Measurements from ENCODE around the gene ERG. TPM values are rescaled to one million over a fixed set of nuclear protein-coding genes. Genes with fewer than 3 reads are reported as not detected.

Gene ERG
- total and polyA plus RNA-seq, 8 donors, result 1.7 to 4.6 (median 2.6) TPM

DNA sequence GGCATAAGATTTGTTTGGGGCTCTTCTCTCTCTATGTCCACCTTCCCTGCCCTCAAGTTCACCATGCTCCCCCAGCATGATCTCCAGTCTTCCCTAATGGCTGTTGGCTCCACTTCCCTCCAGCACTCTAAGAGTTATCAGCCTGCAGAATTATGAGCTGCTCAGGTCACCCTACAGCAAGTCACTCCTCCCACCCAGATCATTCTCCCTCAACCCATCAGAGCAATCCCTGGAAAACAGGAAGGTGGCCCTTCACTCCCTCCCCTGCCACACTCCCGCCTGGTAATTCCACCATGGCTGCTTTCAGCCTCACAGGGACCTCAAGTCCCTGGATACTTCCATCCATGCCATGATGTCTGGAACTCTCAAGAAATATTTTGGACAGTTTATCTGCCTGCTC is 137.0 kb downstream of the ERG start:
- TF ChIP-seq, protein P1, sequence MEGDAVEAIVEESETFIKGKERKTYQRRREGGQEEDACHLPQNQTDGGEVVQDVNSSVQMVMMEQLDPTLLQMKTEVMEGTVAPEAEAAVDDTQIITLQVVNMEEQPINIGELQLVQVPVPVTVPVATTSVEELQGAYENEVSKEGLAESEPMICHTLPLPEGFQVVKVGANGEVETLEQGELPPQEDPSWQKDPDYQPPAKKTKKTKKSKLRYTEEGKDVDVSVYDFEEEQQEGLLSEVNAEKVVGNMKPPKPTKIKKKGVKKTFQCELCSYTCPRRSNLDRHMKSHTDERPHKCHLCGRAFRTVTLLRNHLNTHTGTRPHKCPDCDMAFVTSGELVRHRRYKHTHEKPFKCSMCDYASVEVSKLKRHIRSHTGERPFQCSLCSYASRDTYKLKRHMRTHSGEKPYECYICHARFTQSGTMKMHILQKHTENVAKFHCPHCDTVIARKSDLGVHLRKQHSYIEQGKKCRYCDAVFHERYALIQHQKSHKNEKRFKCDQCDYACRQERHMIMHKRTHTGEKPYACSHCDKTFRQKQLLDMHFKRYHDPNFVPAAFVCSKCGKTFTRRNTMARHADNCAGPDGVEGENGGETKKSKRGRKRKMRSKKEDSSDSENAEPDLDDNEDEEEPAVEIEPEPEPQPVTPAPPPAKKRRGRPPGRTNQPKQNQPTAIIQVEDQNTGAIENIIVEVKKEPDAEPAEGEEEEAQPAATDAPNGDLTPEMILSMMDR (IDR thresholded peaks at IDR 0.05), result no peak

DNA sequence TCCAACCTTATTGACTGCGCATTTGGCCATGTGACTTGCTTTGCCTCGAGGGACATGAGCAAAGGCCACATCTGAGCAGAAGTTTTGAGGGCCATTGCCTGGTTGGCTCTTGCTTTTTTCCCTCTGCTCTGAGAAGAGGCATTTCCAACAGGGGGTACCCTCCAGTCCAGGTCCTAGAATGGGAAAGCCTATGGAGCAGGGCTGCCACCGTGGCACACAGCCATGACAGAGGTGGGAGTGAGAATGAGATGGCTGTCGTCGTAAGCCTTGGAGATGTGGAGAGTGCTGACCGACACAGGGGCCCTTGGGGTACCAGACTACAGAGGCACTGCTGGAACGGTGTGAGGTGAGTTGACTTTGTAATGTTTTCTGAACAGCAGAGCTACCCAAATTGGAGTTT is 138.4 kb downstream of the ERG start:
- 53 to 73% methylated on average over 7 of the region's 7 CpGs for WGBS, 2 donors
- Histone ChIP-seq H3K4me1 (no peaks in the 10 kb centered on the region), H3K27me3 (peaks cover 0 to 4% (median 0%) of the 10 kb centered on the region in 4 donors), H3K36me3 (no peaks in the 10 kb centered on the region), H3K27ac (no peak overlapping the region), H3K9me3 (no peaks in the 10 kb centered on the region), H3K4me3 (no peak overlapping the region)
- DNase-seq (no peak), FAIRE-seq (no peak), ATAC-seq (no peak)
- intact Hi-C loops (cut with DNase I), result loop anchor here in 2 of 3 donors (5.0 to 10.0 kb wide), 4 partner anchors 135 to 645 kb away; no protein-coding TSS in a partner anchor
- TF ChIP-seq, protein P1 (IDR thresholded peaks at IDR 0.05), result no peak

More for the DNA sequence above, 137.0 kb downstream of the ERG start:
- Histone ChIP-seq H3K36me3 (no peaks in the 10 kb centered on the region), H3K9me3 (no peaks in the 10 kb centered on the region), H3K27ac (no peak overlapping the region), H3K4me1 (no peaks in the 10 kb centered on the region), H3K27me3 (peaks cover 0 to 4% (median 0%) of the 10 kb centered on the region in 4 donors), H3K4me3 (no peak overlapping the region)
- WGBS, 2 donors, result 44 to 54% methylated on average over 1 of the region's 1 CpG
- ATAC-seq (no peak), DNase-seq (no peak), FAIRE-seq (no peak)
- intact Hi-C loops (cut with DNase I), result no loop called here

DNA sequence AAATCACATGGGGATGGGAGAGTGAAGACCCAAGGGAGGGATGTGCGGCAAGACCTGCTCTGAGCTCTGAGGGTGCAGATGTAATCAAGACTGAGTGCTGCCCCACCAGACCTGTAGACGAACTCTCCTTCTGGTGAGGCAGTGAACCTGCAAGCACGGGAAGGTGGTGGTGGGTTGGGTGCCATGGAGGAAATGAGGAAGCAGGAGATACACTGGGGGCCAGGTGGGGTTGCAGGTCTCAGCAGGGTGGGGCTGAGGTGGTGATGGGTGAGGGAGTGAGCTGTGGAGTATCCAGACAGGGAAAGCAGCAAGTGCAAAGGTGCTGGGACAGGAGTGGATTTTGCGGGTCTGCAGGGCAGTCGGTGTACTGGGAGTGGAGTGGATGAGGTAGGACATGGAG is 139.2 kb downstream of the ERG start:
- WGBS, 2 donors, result 55 to 70% methylated on average over 5 of the region's 5 CpGs
- no peaks in the 10 kb centered on the region for H3K36me3 ChIP-seq
- DNase-seq (no peak), ATAC-seq (no peak), FAIRE-seq (no peak)
- intact Hi-C loops (cut with DNase I), result loop anchor here in 2 of 3 donors (5.0 to 10.0 kb wide), 4 partner anchors 134 to 644 kb away; no protein-coding TSS in a partner anchor
- TF ChIP-seq, protein P1 (IDR thresholded peaks at IDR 0.05), result no peak
- no peak overlapping the region for H3K4me3 ChIP-seq
- H3K27me3 ChIP-seq, result no peaks in the 10 kb centered on the region
- H3K9me3 ChIP-seq, result no peaks in the 10 kb centered on the region
- H3K4me1 ChIP-seq, result no peaks in the 10 kb centered on the region
- H3K27ac ChIP-seq, result no peak overlapping the region

DNA sequence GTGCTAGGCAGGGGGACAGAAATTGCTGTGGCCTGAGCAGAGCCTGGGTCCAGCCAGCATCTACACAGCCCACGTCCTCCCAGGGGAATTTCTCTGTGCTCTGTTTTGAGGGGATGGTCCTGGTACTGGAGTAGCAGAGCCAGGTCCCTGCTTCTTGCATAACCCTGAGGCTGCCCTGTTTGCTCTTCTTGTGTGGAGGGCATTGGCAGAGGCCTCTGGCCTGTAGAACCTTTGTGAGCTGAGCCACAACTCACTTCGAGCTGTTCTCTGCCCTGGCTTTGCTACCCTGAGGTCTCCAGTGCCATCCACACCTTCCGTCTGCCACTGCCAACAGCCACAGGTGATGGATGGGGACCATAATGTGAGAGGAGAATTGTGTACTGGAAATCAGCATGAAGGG is 139.6 kb downstream of the ERG start:
- WGBS, 2 donors, result 47 to 49% methylated on average over 3 of the region's 3 CpGs
- intact Hi-C loops (cut with DNase I), result loop anchor here in 2 of 3 donors (5.0 to 10.0 kb wide), 4 partner anchors 134 to 644 kb away; no protein-coding TSS in a partner anchor
- FAIRE-seq (no peak), DNase-seq (no peak), ATAC-seq (no peak)
- H3K36me3 ChIP-seq, result no peaks in the 10 kb centered on the region
- no peak overlapping the region for H3K4me3 ChIP-seq
- no peak overlapping the region for H3K27ac ChIP-seq
- H3K27me3 ChIP-seq, result no peaks in the 10 kb centered on the region
- TF ChIP-seq, protein P1 (IDR thresholded peaks at IDR 0.05), result no peak
- H3K9me3 ChIP-seq, result no peaks in the 10 kb centered on the region
- H3K4me1 ChIP-seq, result no peaks in the 10 kb centered on the region

DNA sequence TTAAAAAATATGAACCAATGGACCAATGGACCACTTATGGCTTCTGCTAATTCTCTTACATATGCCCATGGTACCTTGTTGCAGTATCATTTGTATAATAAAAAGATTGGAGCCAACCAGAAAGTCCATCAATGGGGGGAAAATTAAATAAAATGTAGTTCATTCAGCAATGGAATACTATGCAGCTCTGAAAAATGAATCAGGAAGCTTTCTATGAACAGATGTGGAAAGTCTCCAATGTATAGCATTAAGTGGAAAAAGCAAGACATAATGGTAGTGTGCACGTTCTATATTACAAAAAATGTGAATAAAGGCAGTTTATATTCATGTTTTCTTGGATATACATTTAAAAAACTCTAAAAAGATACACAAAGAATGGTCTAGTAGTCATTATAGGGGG is 140.2 kb downstream of the ERG start:
- intact Hi-C loops (cut with DNase I), result loop anchor here in 2 of 3 donors (5.0 to 10.0 kb wide), 4 partner anchors 133 to 643 kb away; no protein-coding TSS in a partner anchor
- Histone ChIP-seq H3K27ac (no peak overlapping the region), H3K36me3 (no peaks in the 10 kb centered on the region), H3K27me3 (no peaks in the 10 kb centered on the region), H3K4me1 (no peaks in the 10 kb centered on the region), H3K9me3 (no peaks in the 10 kb centered on the region), H3K4me3 (no peak overlapping the region)
- TF ChIP-seq, protein P1 (IDR thresholded peaks at IDR 0.05), result no peak
- WGBS, 2 donors, result 33 to 42% methylated on average over 1 of the region's 1 CpG
- no peak for ATAC-seq
- no peak for DNase-seq
- FAIRE-seq, result no peak

All from pancreas (tissue), 10 donors.